ENCODE data around the gene OAT.

Gene OAT

DNA sequence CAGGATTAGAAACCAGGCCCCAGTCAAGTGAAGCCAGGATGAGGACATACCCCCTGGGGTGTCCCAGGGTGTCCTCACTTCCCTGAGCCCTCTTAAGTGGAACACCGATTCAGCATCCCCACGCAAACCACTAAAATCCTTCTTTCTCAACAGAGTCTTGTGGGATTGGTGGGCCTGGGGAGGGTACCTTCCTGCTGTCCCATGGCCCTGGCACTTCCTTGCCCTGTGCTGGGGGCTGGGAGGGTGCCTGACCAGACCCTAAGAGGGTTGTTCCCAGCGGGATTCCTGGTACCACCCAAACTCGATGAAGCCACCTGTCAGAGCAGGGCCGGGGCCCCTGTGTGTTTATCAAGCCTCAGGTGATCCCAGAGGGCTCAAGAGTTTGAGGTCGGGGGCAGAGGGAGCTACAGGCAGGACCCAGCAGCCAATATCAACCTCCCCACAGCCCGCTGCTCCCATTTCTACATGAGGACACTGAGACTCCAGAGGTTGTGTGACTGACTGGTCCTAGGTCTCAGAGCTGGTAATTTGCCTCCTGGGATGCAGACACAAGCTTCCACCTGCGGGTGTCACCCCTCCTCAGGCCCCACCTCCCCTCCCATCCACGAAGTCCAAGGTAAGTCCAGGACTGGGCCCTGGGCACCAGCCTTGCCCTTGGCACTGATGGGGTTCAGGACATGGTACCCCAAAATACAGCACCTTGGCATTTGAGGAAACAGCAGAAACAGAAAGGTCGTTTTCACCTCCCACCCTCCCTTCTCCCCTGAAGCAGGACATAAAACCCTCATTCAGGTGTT, 31.4 kb downstream of the OAT start:
- TF ChIP-seq POLR2AphosphoS5 (IDR thresholded peaks at IDR 0.05; ENCODE audit: low read depth): no peak
- TF ChIP-seq, protein P1, sequence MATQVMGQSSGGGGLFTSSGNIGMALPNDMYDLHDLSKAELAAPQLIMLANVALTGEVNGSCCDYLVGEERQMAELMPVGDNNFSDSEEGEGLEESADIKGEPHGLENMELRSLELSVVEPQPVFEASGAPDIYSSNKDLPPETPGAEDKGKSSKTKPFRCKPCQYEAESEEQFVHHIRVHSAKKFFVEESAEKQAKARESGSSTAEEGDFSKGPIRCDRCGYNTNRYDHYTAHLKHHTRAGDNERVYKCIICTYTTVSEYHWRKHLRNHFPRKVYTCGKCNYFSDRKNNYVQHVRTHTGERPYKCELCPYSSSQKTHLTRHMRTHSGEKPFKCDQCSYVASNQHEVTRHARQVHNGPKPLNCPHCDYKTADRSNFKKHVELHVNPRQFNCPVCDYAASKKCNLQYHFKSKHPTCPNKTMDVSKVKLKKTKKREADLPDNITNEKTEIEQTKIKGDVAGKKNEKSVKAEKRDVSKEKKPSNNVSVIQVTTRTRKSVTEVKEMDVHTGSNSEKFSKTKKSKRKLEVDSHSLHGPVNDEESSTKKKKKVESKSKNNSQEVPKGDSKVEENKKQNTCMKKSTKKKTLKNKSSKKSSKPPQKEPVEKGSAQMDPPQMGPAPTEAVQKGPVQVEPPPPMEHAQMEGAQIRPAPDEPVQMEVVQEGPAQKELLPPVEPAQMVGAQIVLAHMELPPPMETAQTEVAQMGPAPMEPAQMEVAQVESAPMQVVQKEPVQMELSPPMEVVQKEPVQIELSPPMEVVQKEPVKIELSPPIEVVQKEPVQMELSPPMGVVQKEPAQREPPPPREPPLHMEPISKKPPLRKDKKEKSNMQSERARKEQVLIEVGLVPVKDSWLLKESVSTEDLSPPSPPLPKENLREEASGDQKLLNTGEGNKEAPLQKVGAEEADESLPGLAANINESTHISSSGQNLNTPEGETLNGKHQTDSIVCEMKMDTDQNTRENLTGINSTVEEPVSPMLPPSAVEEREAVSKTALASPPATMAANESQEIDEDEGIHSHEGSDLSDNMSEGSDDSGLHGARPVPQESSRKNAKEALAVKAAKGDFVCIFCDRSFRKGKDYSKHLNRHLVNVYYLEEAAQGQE (IDR thresholded peaks at IDR 0.05; ENCODE audit: insufficient replicate concordance, low read depth): no peak
- TF ChIP-seq GABPA (IDR thresholded peaks at IDR 0.05; ENCODE audit: low read depth): no peak
- H3K27me3 ChIP-seq (ENCODE audit: insufficient read depth, poor library complexity, severe bottlenecking): peaks cover 6% of the 10 kb centered on the region
- H3K27ac ChIP-seq (replicated peaks): no peak overlapping the region
- DNase-seq (ENCODE audit: low read depth in 1 of 2, low spot score in 1 of 2): no peak
- no peak overlapping the region for H3K4me3 ChIP-seq (replicated peaks; ENCODE audit: insufficient read depth, low read length)

DNA sequence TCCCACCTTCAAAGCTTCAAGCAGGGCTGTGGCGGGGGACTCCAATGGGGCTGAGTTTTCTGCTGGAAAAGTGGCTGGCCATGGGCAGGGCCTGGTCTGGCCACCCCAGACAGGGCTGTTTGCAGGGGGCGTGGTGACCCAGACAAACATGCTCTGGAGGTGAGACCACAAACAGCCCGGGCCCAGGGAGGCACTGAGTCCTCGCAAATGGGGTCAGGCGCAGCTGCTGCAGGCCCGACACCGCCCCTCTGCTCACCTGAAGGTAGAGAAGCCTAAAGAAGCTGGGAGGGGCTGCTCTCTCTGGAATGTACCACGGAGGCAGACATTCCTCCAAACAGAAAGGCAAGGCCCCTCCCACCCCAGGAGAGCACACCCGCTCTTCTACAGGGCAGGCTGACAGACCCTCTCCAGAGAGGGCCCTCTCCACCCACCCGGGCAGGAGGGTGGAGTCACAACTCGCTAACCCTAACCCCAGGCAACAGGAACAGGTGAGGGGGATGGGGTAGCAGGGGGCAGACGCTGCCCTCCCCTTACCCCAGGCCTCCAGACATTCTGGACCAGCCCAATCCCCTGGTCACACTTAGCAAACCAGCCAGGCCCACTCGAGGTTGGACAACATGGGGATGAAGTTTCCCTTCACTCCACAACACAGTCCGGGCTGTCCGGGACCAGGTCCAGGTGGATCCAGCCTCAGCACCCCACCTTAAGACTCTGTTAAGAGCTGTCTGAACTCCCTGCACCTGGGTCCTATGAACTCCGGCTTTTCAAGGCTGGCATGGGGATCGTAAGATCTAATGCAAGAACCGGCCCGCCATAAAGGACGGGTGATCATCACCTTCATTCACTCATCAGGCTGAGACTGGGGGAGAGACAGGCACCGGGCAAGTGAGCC, 32.3 kb downstream of the OAT start:
- TF ChIP-seq SPI1 (IDR thresholded peaks at IDR 0.05; ENCODE audit: borderline replicate concordance, low read depth) (no peak), GABPA (IDR thresholded peaks at IDR 0.05; ENCODE audit: low read depth) (no peak), POLR2AphosphoS5 (IDR thresholded peaks at IDR 0.05; ENCODE audit: low read depth) (no peak)
- TF ChIP-seq, protein P2, sequence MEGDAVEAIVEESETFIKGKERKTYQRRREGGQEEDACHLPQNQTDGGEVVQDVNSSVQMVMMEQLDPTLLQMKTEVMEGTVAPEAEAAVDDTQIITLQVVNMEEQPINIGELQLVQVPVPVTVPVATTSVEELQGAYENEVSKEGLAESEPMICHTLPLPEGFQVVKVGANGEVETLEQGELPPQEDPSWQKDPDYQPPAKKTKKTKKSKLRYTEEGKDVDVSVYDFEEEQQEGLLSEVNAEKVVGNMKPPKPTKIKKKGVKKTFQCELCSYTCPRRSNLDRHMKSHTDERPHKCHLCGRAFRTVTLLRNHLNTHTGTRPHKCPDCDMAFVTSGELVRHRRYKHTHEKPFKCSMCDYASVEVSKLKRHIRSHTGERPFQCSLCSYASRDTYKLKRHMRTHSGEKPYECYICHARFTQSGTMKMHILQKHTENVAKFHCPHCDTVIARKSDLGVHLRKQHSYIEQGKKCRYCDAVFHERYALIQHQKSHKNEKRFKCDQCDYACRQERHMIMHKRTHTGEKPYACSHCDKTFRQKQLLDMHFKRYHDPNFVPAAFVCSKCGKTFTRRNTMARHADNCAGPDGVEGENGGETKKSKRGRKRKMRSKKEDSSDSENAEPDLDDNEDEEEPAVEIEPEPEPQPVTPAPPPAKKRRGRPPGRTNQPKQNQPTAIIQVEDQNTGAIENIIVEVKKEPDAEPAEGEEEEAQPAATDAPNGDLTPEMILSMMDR (IDR thresholded peaks at IDR 0.05; ENCODE audit: insufficient read depth, low read length): no peak
- TF ChIP-seq, protein P1 (IDR thresholded peaks at IDR 0.05; ENCODE audit: insufficient replicate concordance, low read depth): no peak
- H3K27ac ChIP-seq (replicated peaks): no peak overlapping the region
- peaks cover 9% of the 10 kb centered on the region for H3K27me3 ChIP-seq (ENCODE audit: insufficient read depth, poor library complexity, severe bottlenecking)
- no peak overlapping the region for H3K4me3 ChIP-seq (replicated peaks; ENCODE audit: insufficient read depth, low read length)
- no peak for DNase-seq (ENCODE audit: low read depth in 1 of 2, low spot score in 1 of 2)

DNA sequence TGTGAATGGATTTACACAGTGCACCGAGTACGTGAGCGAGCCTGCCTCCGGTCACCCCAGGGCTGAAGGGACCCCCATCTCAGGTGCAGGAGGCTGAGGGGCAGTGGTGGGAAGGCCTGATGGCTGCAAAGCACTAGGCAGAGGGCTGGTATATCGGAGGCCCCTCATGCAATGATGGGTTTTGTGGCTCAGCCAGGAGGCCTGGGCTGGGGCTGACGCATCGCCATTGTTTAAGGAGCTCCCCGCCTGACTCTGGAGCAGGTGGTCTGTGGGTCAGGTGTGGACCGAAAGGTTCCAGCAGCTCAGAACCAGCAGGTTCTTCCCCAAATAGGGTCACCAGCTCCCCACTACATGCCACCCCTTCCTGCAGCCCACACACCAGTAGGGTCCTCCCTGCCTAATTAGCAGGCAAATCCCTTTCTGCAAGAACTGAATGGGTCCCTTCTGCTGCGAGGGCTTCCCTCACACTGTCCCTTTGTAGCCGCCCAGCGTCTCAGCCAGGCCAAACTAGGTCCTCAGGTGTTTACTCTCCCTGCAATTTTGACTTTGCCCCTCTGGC, 33.0 kb downstream of the OAT start:
- peaks cover 16% of the 10 kb centered on the region for H3K27me3 ChIP-seq (ENCODE audit: insufficient read depth, poor library complexity, severe bottlenecking)
- DNase-seq (ENCODE audit: low read depth in 1 of 2, low spot score in 1 of 2): no peak

More for the DNA sequence above, 33.0 kb downstream of the OAT start:
- TF ChIP-seq GABPA (IDR thresholded peaks at IDR 0.05; ENCODE audit: low read depth) (no peak), POLR2AphosphoS5 (IDR thresholded peaks at IDR 0.05; ENCODE audit: low read depth) (no peak), SPI1 (IDR thresholded peaks at IDR 0.05; ENCODE audit: borderline replicate concordance, low read depth) (no peak)
- TF ChIP-seq, protein P1 (IDR thresholded peaks at IDR 0.05; ENCODE audit: insufficient replicate concordance, low read depth): no peak
- TF ChIP-seq, protein P2 (IDR thresholded peaks at IDR 0.05; ENCODE audit: insufficient read depth, low read length): no peak
- H3K27ac ChIP-seq (replicated peaks): no peak overlapping the region
- no peak overlapping the region for H3K4me3 ChIP-seq (replicated peaks; ENCODE audit: insufficient read depth, low read length)
